Stimulated activated CD8-positive, alpha-beta memory T cell treated with anti-CD3 and anti-CD28 coated beads, Interleukin-7, amount 100 ng/mL, for 48 hours (primary cell): ENCODE results near the gene ATG101.
A peak's percentile ranks its signal among the peaks of the same experiment; 100 is the strongest.

Source experiments
- DNase-seq, 2 donors: peaks; one replicate each; pipeline ENCODE4 v3.0.0-alpha.2; 2020; ENCODE audit warnings: low read depth in 1 of 2; ENCODE audit errors: extremely low read depth in 1 of 2

Gene ATG101

GRCh38 chr12:52041695-52042123 lies 28.1 kb upstream of the ATG101 start:
- DNase-seq, result no peak

- no peak for DNase-seq
These were observed 26.9 kb upstream of the ATG101 start for GRCh38 chr12:52042706-52043385.

GRCh38 chr12:52043386-52044212 lies 26.2 kb upstream of the ATG101 start:
- no peak for DNase-seq

GRCh38 chr12:52044292-52044983 lies 25.3 kb upstream of the ATG101 start:
- DNase-seq, result no peak

GRCh38 chr12:52045794-52046199 lies 24.0 kb upstream of the ATG101 start:
- no peak for DNase-seq

- DNase-seq, result no peak
These were observed 22.9 kb upstream of the ATG101 start for GRCh38 chr12:52046859-52047258.

- DNase-seq, result no peak
These were observed 20.5 kb upstream of the ATG101 start for GRCh38 chr12:52049286-52049685.

GRCh38 chr12:52049688-52050087 lies 20.1 kb upstream of the ATG101 start:
- DNase-seq, result no peak

- DNase-seq, result no peak
These were observed 19.5 kb upstream of the ATG101 start for GRCh38 chr12:52050116-52050757.

- DNase-seq, result peak; percentile 97 to 98
These were observed 18.8 kb upstream of the ATG101 start, which contains the start of gene NR4A1 for GRCh38 chr12:52050758-52051541. Gene NR4A1 (plus strand): TSS chr12:52051442. CDS start chr12:52054329, 2,887 bp downstream.

- no peak for DNase-seq
These were observed 17.2 kb upstream of the ATG101 start for GRCh38 chr12:52052468-52053186.

- no peak for DNase-seq
These were observed 16.1 kb upstream of the ATG101 start for GRCh38 chr12:52053536-52054209.

- DNase-seq, result no peak
These were observed 15.4 kb upstream of the ATG101 start for GRCh38 chr12:52054231-52054832.

GRCh38 chr12:52054833-52055730 lies 14.7 kb upstream of the ATG101 start:
- DNase-seq, result no peak

GRCh38 chr12:52055731-52056711 lies 13.8 kb upstream of the ATG101 start:
- DNase-seq, result no peak
